GM19324 (cell line): ENCODE measurements around the gene ZNF438.

Experiments used
- ATAC-seq: cut with Tn5 transposase; IDR thresholded peaks from one replicate; pipeline ENCODE4 v1.9.1; 2021; ENCODE audit warnings: mild to moderate bottlenecking, moderate library complexity; ENCODE audit not compliant: unreplicated experiment, low FRiP score

Gene ZNF438

DNA sequence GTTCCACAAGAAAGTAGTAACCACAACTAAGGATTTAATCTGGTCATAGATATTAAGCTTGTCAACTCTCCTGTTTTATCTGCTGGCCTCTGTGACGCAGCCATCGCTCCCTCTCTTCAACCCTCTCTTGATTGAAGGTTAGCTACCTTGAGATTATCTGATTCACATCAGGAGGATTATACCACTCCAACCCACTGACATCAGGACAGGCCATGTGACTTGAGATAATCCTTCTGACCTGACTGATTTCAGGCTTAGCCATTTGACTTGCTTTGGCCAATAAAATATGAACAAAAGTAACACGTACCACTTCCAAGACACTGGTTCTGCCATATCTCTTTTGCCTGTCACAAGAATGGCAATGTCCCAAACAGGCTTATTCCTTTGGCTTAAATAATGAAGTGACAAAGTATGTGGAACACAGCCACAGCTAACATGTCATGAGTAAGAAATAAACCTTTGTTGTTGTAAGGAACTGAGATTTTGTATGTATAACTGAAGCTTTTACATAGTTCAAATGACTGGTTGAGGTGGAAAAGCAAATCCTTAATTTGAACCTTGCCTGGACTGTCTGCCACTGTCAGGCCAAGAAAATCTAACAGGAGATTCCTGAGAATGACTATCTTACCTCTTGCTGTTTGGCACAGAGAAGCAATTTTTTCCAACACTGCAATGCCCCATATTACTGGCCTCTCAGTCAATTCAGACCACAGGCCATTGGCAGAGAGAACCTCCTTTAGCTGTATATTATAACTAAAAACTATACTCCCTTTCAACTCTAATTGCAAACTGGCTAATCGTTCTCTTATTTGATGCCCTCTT lies 13.9 kb downstream of the ZNF438 start:
- ATAC-seq, result no peak

DNA sequence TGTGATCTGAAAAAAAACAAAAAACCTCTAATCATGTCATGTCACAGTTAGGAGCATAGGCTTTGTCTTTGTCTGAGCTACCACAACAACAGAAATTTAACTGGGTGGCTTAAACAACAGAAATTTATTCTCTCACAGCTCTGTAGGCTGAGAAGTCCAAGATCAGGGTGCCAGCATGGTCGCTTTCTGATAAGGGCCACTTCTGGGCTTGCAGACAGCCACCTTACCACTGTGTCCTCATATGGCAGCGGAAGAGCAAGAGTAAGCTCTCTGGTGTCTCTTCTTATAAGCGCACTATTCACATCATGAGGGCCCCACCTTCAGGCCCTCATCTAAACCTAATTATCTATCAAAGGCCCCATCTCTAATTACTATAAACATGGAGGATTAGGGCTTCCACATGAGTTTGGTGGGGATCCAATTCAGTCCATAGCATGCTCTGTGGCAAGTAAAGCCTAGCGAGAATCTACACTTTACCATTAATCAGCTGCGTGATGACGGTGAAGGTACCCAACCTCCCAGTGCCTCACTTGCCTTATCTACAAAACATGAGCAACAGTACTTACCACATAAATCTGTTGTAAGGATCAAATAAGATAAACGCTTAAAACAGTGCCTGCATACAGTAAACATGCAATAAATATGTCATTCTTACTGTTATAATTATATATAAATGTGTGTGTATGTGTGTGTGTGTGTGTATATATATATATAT lies 17.3 kb downstream of the ZNF438 start:
- ATAC-seq, result no peak

DNA sequence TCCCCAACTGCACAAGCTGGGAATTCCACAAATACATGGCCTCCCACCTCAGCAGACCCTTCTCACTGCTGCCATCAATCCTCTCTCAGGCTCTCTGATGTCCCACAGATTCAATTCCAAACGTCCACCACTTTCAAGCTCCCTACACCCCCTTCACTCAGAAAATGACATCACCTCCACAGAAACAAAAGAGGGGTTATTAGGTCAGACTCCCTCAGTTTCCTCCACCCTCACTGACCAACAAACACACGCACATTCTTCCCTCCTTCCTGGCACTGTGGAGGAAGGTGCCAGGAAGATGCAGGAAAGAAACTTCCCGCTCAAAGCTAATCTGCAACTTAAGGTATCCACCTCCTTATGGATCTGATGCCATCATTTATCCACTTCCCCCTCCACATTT lies 18.3 kb downstream of the ZNF438 start:
- no peak for ATAC-seq

DNA sequence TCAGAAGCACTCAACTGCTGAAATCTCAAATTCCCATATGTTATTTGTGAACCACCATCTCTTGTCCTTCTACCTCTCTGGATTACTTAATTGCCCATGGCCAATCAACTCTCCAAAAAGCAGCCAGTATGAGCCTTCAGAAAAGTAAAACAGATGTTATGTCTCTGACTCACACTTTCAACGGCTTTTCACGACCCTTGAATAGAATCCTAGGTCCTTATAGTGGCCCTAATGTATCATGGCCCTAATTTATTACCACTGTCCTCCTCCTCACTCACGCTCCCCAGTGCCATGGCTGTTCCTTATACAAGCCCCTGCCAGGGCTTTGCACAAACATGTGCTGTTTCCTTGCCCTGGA lies 20.0 kb downstream of the ZNF438 start:
- no peak for ATAC-seq

DNA sequence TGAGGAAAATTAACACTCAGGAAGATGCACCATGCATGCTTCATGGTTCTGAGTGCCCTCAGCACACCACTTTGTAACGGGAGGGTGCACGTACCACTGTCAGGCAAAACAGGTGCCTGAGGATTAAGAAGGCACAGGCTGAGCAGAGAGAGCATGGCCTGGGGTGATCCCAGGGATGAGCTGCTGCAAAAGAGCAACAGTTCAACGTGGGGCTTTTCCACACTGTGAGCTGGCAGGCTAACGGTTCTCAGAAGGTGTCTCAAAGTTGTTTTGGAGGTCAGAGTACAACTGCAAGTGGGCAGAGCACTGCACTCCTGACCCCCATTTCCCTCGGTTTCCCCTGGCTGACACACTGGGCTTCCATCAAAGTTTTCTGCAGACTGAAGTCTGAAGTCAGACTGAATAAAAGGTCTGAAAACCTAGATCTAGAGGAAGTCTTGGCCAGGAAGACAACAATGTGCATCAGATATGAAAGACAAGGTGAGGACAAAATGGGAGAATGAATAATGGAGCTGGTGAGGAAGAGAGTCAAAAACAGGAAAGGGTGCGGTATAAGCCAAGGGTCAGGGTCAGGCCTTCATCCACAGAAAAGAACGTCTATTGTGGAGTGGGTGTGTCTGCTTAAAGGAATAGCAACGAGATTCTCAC lies 20.5 kb downstream of the ZNF438 start:
- ATAC-seq, result no peak

DNA sequence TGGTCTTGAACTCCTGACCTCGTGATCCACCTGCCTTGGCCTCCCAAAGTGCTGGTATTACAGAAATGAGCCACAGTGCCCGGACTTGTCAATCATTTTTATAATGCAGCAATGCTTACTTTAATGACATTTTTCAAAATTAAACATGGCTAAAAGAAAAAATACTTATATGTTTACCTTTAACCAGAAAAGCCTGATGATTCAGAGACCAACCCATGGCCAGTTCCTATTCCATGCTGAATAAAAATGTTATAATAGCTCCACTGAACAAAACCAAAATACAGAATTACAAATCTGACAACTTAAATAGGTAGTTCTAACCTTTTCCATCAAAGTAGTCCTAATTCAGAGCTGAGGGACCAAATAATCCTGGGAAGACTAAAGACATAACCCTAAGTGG lies 21.6 kb downstream of the ZNF438 start:
- no peak for ATAC-seq

DNA sequence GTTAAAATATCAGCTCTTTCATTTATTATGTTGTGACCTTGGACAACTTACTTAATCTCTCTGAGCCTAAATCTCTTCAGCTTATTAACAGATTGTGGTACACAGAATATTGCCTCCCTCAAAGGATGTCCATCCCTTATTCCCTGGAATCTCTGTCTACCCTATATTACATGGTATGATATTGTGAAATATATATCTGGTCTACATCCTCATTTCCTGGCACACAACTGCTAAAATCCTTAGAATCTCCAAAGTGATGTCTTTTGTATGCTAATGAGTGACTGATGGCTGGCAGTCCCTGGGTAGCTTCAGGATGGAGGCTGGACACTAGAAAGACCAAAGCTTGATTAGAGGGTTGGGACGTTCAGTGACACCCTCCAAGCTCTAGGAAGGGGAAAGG lies 25.8 kb downstream of the ZNF438 start:
- ATAC-seq, result no peak

DNA sequence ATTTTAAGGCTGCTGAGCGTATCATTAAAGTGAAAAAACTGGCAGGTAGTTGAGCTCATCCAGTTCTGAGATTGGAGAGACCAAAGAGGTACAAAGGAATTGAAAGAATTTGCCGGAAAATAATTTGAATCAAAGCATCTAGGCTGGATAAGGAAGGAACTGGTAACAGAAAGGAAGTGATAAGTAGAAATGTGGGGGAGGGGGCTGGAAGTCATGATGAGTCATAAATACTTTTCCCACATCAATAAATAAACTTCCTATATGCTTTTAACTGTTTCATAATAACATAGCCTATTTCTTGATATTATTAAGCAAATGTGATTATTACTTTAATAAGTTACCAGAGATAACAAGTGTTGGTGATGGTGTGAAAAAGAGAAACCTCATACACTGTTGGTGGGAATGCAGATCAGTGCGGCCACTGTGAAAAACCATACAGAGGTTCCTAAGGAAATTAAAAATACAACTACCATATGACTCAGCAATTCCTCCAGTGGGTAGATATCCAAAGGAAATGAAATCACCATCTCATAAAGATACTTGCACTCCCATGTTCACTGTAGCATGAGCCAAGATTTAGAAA lies 27.0 kb downstream of the ZNF438 start:
- no peak for ATAC-seq

DNA sequence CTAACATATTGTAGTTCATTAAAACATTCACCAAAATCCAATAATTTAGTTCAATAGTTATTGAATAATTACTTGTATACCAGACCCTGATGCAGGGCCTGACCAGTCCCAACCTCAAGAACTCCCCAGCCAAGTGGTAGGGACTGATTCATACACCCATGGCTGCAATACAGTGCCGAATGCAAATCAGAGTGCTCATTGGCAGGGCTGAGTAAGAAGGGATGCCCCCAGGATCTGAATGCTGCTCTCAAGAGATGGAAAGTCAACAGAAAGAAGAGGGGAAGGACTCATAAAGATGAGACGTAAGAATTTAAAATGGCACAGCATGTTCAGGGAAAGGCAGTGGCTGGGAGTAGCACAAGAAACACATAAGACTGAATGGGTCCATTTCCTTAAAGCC lies 29.9 kb downstream of the ZNF438 start:
- ATAC-seq, result no peak

DNA sequence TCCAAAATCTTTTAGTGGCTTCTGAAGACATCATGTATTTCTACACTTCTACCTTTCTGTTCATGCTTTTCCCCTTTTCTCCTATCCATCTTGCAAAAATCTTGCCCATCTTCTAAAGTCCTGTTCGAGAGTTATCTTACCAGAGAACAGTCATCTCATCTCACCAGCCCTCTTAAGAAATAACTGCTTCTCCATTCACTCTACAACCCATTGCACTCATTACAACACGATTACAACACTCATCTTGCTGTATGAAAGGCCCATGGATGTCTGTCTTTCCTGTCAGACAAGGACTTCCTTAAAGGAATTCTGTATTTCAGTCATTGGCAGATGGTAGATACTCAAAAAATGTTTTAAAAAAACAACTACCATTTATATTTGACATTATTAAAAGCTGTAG lies 30.8 kb downstream of the ZNF438 start:
- ATAC-seq, result no peak

DNA sequence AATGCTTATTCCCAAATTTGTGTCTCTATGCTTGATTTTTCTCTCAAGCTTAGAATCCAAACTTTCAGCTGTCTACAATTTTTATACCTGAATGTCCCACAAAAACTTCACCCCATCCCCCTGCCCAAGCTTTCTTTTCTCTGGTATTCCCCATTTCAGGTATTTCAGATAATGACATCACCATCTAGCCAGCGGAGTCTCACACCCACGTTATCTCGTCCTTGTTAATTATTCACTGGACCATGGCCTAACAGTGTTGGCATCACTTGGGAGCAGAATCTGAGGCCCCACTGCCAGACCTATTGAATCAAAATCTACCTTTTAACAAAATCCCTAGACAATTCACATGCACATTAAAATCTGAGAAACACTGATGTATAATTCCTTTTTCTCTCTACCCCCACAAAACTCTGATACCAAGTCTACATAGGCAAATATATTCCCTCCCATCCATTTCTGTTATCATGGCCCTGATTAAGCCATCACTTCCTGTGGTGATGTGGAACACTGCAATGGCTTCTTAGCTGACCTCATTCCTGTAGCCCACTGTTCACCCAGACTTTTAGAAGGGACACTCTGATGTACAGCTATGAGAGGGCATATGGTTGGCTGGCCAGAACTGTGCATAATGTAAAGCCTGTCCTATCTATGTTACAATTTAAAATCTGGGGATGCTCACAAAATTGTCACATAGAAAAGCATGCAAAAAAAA lies 31.4 kb downstream of the ZNF438 start:
- ATAC-seq, result no peak

DNA sequence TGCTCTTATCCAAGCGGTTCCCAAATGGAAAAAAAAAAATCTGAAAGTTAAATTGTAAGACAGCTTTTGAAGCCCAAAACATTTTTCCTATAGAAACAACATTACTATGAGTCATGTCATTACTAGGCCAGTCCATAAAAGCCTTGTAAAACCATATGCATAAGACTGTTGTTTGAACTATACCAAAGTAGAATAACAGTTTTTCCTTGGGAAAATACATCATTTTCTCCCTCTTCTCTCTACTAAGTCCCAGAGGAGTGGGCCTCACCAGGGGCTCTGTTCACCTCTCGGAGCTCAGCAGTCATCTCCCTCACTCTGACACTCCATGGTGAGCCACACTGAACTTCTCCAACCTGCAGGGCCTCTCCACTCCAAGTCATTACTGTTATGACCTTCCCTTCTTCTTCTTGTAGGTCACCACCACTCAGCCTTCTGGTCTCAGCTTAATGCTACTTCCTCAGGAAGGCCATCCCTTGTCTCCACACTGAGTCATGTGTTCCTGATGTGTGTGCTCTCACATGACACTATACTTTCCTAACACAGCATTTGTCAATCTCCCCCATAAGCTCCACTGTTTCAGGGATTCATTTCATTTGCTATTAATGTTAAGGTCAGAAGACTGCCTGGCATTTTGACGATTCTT lies 32.5 kb downstream of the ZNF438 start:
- ATAC-seq, result no peak

DNA sequence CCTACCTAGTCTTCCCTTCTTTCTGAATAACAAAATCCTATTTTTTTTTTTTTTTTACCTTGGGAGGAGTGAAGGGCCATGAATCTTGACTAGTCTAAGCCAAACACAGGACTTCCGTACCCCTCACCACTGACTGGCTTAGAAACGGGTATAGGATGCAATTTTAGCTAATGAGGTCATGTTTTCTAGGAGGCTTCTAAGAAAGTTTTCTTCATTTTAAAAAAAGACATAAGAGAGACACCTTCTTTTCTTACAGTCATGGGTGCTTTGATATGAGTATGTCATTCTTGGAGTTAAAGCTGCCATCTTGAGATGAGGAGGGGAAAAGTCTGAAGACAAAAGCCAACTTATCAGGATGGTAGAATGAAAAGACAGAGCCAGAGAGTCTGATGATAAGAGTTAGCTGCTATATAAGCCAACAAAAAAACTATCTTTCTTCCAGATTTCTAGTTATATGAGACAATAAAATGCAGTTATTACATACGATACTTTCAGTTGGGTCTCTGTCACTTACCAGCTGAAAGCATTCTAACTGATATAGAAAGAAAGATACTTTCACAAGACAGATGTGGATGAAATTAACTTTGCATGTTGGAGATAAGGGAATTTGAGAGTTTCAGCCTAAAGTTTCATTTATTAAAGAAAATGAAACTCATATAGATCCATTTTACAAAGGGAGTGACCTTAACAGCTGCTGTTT lies 34.0 kb downstream of the ZNF438 start:
- ATAC-seq, result no peak

DNA sequence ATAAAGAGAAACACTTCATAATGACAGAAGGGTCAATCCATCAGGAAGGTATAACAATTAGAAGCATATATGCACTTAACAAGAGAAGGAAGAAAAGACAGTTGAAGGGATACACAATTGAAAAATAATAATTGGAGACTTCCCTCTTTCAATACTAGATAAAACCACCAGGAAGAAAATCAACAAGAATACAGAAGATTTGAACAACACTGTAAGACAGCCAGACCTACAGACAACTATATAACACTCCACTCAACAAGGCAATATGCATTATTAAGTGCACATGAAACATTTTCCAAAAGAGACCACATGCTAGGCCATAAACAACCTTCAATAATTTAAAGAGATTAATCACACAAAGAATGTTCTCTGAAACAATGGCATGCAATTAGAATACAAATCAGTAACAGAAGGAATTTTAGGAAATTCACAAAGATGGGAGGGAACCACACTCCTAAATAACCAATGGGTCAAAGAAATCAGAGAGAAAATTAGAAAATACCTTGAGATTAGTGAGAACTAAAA lies 35.1 kb downstream of the ZNF438 start:
- no peak for ATAC-seq

DNA sequence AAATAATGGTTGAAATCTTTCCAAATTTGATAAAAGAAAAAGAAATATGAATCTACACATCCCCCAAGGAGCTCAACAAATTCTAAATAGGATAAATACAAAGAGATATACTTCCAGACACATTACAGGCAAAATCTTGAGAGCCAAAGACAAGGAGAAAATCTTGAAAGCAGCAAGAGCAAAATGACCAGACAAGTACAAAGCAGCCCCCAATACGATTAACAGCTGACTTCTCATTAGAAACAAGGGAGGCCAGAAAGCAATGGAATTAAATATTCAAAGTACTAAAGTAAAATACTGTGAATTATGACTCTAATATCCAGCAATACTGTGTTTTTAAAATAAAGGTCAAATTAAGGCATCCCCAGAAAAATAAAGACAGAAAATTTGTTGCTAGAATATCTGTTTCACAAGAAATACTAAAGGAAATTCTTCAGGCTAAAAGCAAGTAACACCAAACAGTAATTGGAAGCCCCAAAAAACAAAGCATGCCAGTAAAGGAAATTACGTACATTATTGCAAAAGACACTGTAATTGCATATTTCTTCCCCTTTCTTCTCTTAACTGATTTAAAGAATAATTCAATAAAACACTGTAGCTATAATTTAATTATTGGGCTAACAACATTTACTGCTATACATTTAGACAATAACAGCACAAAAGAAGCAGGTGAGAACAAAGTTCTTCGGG lies 36.4 kb downstream of the ZNF438 start:
- ATAC-seq, result no peak

DNA sequence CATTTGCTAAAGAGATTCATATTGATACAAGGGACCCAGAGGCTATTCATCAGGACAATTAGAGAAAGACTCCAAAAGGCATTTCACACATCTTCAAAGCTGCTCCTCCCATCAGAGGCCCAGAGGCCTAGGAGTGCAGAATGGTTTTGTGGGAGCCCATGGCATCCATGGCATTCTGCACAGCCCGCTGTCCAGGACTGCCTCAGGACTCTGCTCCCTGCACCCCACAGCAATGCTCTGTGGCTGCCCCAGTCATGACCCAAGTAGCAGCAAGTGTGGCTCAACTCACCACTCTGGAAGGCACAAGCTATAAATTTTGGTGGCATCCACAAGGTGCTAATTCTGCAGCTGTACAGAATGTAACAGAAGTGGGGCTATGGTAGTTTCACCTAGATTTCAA lies 38.5 kb downstream of the ZNF438 start:
- no peak for ATAC-seq

DNA sequence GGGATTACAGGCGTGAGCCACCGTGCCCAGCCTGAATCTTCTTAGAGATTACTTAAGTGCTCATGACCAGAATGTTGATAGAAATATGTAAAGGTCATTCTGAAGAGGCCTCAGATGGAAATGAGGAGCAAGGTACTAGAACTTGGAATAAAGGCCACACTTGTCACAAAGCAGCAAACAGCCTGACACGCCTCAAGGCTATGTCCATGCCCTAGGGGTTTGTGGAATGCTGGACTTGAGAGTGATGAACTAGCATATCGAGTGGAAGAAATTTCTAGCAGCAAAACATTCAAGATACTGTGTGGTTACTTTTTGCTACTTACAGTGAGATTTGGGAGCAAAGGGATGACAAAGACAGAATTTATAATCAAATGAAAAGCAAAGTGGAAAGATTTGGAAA lies 39.0 kb downstream of the ZNF438 start:
- ATAC-seq, result no peak

DNA sequence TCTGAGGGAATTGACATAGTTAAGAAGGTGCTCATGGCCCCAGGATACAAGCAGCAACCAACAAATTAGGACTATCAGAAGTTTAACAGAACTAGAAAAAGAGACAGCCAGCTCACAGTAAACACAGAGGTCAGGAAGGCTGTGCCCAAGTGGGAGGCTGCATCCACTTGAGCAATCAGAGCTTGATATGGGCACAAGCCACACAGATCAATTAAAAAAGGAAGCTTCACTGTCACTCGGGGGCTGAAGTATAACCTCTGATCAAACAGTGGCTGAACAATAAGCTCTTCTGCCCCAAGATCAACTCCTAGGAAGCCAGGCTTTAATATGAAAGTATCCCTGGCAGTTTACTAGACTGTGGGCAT lies 40.0 kb downstream of the ZNF438 start:
- no peak for ATAC-seq
